ENCODE results near the gene SELE.
"Not testable (repeated sequence)": the region's sequence is repeated elsewhere in the genome, so short reads cannot be mapped to it uniquely, and the experiment has no call there.

Gene SELE

DNA sequence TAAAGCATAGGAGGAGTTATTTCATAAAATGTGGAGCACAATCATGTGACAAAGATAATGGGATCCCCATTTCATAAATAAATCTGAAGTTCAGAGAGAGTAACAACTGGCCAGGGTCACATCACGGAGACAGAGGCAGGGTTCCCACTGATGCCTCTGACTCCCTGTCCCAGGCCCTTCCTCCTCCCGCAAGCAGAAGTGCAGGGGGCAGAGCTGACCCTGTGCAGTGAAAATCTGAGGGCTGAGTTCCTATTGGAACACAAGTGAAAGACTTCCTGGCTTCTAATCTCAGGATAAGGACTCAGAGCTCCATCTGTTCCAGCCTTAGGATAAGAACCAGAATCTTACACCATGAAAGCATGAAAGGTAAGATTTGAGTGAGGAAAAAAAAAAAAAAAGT is 44.5 kb downstream of the SELE start:
- no peak overlapping the region for H3K4me3 ChIP-seq (replicated peaks; ENCODE audit: low read depth, low read length)

DNA sequence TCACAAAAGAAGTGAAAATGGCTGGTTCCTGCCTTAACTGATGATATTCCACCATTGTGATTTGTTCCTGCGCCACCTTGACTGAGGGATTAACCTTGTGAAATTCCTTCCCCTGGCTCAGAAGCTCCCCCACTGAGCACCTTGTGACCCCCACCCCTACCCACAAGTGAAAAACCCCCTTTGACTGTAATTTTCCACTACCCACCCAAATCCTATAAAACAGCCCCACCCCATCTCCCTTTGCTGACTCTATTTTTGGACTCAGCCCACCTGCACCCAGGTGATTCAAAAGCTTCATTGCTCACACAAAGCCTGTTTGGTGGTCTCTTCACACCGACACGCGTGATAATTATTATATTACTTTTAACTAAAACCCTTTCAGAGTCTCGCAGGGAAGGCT is 45.5 kb downstream of the SELE start:
- H3K4me3 ChIP-seq (replicated peaks; ENCODE audit: low read depth, low read length); DNase-seq (ENCODE audit: extremely low read depth, low read depth): not testable (repeated sequence)

More for the DNA sequence above, 44.5 kb downstream of the SELE start:
- DNase-seq (ENCODE audit: extremely low read depth, low read depth) = no peak
- TF ChIP-seq, protein P1, sequence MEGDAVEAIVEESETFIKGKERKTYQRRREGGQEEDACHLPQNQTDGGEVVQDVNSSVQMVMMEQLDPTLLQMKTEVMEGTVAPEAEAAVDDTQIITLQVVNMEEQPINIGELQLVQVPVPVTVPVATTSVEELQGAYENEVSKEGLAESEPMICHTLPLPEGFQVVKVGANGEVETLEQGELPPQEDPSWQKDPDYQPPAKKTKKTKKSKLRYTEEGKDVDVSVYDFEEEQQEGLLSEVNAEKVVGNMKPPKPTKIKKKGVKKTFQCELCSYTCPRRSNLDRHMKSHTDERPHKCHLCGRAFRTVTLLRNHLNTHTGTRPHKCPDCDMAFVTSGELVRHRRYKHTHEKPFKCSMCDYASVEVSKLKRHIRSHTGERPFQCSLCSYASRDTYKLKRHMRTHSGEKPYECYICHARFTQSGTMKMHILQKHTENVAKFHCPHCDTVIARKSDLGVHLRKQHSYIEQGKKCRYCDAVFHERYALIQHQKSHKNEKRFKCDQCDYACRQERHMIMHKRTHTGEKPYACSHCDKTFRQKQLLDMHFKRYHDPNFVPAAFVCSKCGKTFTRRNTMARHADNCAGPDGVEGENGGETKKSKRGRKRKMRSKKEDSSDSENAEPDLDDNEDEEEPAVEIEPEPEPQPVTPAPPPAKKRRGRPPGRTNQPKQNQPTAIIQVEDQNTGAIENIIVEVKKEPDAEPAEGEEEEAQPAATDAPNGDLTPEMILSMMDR (IDR thresholded peaks at IDR 0.05; ENCODE audit: low read depth, low read length, missing control alignments) = no peak

DNA sequence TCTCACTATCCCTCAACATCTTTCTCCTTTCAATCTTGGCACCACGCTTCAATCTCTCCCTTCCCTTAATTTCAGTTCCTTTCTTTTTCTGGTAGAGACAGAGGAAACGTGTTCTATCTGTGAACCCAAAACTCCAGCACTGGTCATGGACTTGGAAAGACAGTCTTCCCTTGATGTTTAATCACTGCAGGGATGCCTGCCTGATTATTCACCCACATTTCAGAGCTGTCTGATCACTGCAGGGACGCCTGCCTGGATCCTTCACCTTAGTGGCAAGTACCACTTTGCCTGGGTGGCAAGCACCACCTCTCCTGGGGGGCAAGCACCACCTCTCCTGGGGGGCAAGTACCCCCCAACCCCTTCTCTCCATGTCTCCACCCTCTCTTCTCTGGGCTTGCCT is 50.2 kb downstream of the SELE start:
- DNase-seq (ENCODE audit: extremely low read depth, low read depth) = no peak
- no peak overlapping the region for H3K4me3 ChIP-seq (replicated peaks; ENCODE audit: low read depth, low read length)
- TF ChIP-seq, protein P1 (IDR thresholded peaks at IDR 0.05; ENCODE audit: low read depth, low read length, missing control alignments) = no peak

DNA sequence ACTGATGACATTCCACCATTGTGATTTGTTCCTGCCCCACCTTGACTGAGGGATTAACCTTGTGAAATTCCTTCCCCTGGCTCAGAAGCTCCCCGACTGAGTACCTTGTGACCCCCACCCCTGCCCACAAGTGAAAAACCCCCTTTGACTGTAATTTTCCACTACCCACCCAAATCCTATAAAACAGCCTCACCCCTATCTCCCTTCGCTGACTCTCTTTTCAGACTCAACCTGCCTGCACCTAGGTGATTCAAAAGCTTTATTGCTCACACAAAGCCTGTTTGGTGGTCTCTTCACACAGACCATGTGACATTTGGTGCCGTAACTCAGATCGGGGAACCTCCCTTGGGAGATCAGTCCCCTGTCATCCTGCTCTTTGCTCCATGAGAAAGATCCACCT is 50.7 kb downstream of the SELE start:
- H3K4me3 ChIP-seq (replicated peaks; ENCODE audit: low read depth, low read length); DNase-seq (ENCODE audit: extremely low read depth, low read depth): not testable (repeated sequence)

DNA sequence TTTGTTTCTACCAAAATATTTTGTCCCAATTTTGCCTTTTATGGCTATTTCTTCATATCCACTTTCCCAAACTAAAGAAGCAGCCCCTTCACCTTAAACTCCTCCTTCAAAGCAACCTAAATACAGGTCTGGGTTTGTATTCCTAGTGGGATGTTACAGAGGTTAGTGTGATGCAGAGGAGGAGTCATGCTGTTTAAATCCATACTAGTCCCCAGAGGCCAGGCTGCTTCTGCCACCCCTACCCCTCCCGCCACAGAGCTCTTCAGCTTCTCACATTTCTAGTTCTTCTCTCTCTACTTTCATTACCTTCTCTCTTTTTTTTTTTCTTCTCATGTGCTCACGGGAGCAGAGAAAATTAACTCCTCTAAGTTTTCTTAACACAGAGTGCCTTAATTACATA is 51.8 kb downstream of the SELE start:
- H3K4me3 ChIP-seq (replicated peaks; ENCODE audit: low read depth, low read length) = no peak overlapping the region
- TF ChIP-seq, protein P1 (IDR thresholded peaks at IDR 0.05; ENCODE audit: low read depth, low read length, missing control alignments) = no peak
- no peak for DNase-seq (ENCODE audit: extremely low read depth, low read depth)

DNA sequence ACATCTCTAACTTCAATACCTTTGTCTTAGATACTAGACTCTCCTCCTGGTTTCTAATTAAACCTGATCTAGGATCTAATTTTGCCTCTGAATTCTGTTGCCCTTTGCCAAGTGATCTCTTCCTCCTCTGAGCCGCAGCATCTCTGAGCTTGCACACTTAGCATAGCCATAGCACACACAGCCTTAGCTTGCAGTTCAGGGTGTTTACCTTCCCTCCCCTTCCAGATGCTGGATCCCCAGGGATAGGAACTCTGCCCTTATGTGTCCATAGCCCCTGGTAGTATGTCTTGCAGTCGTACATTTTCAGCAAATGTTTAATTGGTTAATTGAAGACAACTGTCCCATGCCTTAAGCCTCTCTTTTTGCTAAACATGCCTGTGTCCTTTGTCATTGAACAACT is 52.7 kb downstream of the SELE start:
- H3K4me3 ChIP-seq (replicated peaks; ENCODE audit: low read depth, low read length) = no peak overlapping the region
- no peak for DNase-seq (ENCODE audit: extremely low read depth, low read depth)
- TF ChIP-seq, protein P1 (IDR thresholded peaks at IDR 0.05; ENCODE audit: low read depth, low read length, missing control alignments) = no peak

DNA sequence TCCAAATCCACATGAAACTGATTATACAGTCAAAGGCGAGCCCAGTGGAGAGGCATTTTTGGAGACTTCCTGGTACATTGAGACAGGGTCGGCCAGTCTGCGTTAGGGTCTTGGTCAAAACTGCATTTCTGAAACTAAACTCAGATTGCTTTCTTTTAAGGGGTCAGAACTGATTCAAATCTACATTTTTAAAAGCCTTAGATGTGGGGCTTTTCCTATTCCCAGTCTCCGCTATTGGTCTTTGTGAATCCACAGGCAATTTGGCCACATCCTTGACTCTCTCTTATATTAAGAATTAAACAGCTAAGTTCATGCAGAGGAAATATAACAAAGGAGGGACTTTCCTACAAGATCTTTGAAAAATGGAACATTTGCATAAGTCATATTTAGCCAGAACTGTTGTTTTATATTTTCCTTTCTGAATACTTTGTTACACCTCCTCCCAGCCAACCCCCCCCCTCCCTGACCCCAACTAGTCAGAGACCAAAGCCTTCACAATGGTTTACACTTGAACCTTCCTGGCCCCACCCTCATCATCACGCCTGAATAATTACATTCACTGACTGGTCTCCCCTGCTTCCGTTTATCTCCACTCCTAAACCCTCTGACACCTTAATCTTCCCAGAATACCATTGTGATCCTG is 53.4 kb downstream of the SELE start:
- no peak for DNase-seq (ENCODE audit: extremely low read depth, low read depth)
- TF ChIP-seq, protein P1 (IDR thresholded peaks at IDR 0.05; ENCODE audit: low read depth, low read length, missing control alignments) = no peak
- H3K4me3 ChIP-seq (replicated peaks; ENCODE audit: low read depth, low read length) = no peak overlapping the region

DNA sequence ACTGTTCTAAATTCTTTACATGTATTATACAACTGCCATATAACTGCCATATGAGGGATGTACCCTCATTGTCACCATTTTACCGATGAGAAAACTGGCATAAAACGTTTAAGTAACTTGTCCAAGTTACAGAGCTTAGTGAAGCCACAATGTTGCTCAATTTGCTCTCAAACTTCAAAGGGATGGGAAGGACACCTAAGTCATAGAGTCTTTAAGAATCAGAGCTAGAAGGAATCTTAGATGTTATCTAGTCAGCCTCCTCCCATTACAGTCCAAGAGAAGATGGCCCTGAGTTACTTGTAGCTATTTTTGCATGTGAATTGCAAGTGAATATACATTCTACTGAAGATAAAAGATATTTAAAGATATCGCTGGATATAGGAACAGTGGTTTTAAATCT is 54.2 kb downstream of the SELE start:
- H3K4me3 ChIP-seq (replicated peaks; ENCODE audit: low read depth, low read length) = no peak overlapping the region
- no peak for DNase-seq (ENCODE audit: extremely low read depth, low read depth)
- TF ChIP-seq, protein P1 (IDR thresholded peaks at IDR 0.05; ENCODE audit: low read depth, low read length, missing control alignments) = no peak
